ENCODE measurements around the gene CEP131. TPM values are rescaled to one million over a fixed set of nuclear protein-coding genes. Genes with fewer than 3 reads are reported as not detected.

The CEP131 gene
- total RNA-seq, 4 donors from 2014 or later, result 9.2 to 35.0 (median 20.9) TPM

DNA sequence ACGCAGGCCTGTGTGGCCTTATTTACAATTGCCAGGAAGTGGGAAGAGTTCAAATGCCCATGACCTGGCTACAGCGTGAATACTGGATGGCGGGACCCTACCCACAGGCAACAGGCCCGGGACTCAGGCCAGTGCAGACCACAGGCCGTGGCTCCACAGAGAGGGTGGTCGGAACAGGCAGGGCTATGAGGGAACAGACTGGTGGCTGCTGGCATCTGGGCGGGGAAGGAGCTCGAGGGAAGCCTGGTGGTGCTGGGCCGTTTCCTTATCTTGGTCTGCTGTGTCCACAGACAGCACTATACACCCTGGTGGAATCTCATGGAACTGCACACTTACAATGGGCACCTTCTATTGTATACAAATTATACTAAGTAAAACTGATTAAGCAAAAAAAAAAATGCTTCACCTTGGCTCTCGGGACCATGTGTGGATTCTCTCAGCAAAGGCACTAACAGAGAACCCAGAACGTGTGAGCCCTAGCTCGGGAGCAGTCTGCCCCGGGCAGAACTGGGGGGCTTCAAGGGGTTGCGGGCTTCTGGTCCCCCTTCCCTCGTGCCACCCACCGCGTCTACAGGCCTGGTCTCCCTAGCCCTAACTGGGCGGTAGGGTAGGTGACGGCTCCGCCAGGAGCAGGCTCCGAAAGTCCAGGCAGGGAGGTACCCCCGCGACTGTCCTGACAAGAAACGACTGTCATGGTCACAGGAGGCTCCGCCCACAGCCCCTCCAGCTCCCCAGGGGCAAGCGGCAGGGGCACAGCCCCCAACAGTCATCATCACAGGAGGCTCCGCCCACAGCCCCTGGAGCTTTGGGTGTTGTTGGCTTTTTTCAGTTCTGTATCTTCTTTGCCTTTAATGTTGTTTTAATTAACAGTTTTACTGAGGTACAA is 21.8 kb downstream of the CEP131 start:
- Histone ChIP-seq H3K27ac (peak overlapping the region in 1 of 4 donors; percentile 56), H3K4me3 (no peak overlapping the region), H3K27me3 (no peaks in the 10 kb centered on the region), H3K9me3 (no peaks in the 10 kb centered on the region), H3K36me3 (peaks cover 0 to 71% (median 2%) of the 10 kb centered on the region in 3 donors), H3K4me1 (peaks cover 0 to 12% (median 3%) of the 10 kb centered on the region in 4 donors)
- TF ChIP-seq CTCF (IDR thresholded peaks at IDR 0.05), result peak; percentile 57 to 85 (median 71)
- TF ChIP-seq POLR2A (IDR thresholded peaks at IDR 0.05), result no peak
- WGBS, 2 donors, result 55 to 56% methylated on average over 27 of the region's 27 CpGs
- DNase-seq (ENCODE audit: low spot score in 2 of 2), result peak; percentile 29 to 83

- H3K27ac ChIP-seq, result peak overlapping the region in 1 of 4 donors; percentile 56
- H3K27me3 ChIP-seq, result no peaks in the 10 kb centered on the region
- no peaks in the 10 kb centered on the region for H3K9me3 ChIP-seq
- H3K4me3 ChIP-seq, result no peak overlapping the region
- H3K4me1 ChIP-seq, result peaks cover 0 to 12% (median 3%) of the 10 kb centered on the region in 4 donors
- H3K36me3 ChIP-seq, result peaks cover 0 to 78% (median 2%) of the 10 kb centered on the region in 3 donors
- TF ChIP-seq EP300 (IDR thresholded peaks at IDR 0.05), result no peak
- TF ChIP-seq CTCF (IDR thresholded peaks at IDR 0.05), result no peak
- no peak for TF ChIP-seq POLR2A (IDR thresholded peaks at IDR 0.05)
- DNase-seq (ENCODE audit: low spot score in 2 of 2), result no peak
- 76 to 83% methylated on average over 12 to 13 of the region's 18 CpGs for WGBS, 2 donors
Measured at GRCh38 chr17:81200201-81200600, 22.6 kb downstream of the CEP131 start.

GRCh38 chr17:81199482-81199830 is 23.3 kb downstream of the CEP131 start:
- no peak for DNase-seq (ENCODE audit: low spot score in 2 of 2)
- Histone ChIP-seq H3K27ac (no peak overlapping the region), H3K36me3 (peaks cover 0 to 79% (median 2%) of the 10 kb centered on the region in 3 donors), H3K4me1 (peaks cover 0 to 12% (median 3%) of the 10 kb centered on the region in 4 donors), H3K27me3 (no peaks in the 10 kb centered on the region), H3K4me3 (no peak overlapping the region), H3K9me3 (no peaks in the 10 kb centered on the region)
- TF ChIP-seq POLR2A (IDR thresholded peaks at IDR 0.05), result no peak
- TF ChIP-seq CTCF (IDR thresholded peaks at IDR 0.05), result no peak
- no peak for TF ChIP-seq EP300 (IDR thresholded peaks at IDR 0.05)
- 90 to 94% methylated on average over 9 to 18 of the region's 18 CpGs for WGBS, 2 donors

DNA sequence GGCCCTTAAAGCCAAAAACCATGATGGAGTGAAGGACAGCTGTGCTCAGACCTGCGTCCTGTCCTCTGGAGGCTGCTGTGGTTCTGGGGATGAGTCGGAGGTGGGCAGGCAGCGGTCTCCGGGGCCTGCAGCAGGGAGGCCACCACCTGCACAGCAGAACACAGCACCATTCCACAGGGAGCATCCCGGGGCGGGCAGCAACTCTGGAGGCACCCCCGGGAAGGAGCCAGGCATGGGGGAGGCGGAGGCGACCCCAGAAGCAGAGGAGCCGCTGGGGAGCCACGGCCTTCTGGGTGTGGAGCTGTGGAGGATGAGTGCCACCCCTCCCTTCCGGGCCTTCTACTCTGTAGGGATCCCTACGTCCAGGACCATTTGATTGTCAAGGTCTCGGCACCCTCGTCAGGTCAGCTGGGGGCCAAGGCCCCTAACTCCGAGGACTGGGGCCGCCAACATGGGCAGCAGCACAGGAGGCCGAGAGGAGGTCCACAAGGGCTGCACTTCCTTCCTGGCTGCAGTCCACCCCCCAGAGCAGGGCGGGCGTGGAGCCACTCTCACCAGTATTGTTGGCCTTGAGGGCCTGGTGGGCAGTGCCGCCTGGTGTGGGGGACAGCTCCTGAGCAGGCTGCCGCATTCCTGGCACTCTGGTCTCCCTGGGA is 23.8 kb downstream of the CEP131 start:
- no peak overlapping the region for H3K27ac ChIP-seq
- no peaks in the 10 kb centered on the region for H3K27me3 ChIP-seq
- 78 to 80% methylated on average over 17 to 20 of the region's 22 CpGs for WGBS, 2 donors
- peaks cover 0 to 13% (median 3%) of the 10 kb centered on the region in 4 donors for H3K4me1 ChIP-seq
- no peaks in the 10 kb centered on the region for H3K9me3 ChIP-seq
- TF ChIP-seq EP300 (IDR thresholded peaks at IDR 0.05), result no peak
- no peak for TF ChIP-seq POLR2A (IDR thresholded peaks at IDR 0.05)
- TF ChIP-seq CTCF (IDR thresholded peaks at IDR 0.05), result no peak
- no peak for DNase-seq (ENCODE audit: low spot score in 2 of 2)
- peaks cover 0 to 77% (median 2%) of the 10 kb centered on the region in 3 donors for H3K36me3 ChIP-seq
- no peak overlapping the region for H3K4me3 ChIP-seq

Data from tibial nerve (tissue), 4 donors.